T-cell (primary cell): Measurements from ENCODE around the gene KRT28. TPM values are rescaled to one million over a fixed set of nuclear protein-coding genes. Genes with fewer than 3 reads are reported as not detected.

Experiments used
- ATAC-seq, 4 experiments: fragments of 200-7000 bp in 3 of 4; fragments of 150-1000 bp in 1 of 4; cut with Tn5 transposase; replicated peaks in 1 of 4; 1 replicate in 3 of 4; 2 replicates in 1 of 4; pipeline ENCODE4 v1.10.0; 2021; ENCODE audit warnings: moderate library complexity in 3 of 4, mild to moderate bottlenecking in 2 of 4, moderate number of reproducible peaks in 1 of 4
- CTCF ChIA-PET, 2 donors: fragments of 300-600 bp; sonication (Branson Sonifier 250); formaldehyde crosslinking; loops; one replicate each; lab custom pipeline; 2022; ENCODE audit warnings: antibody characterized with exemption in 2 of 2; lab: Charles Lee
- POLR2A ChIA-PET, 2 donors: fragments of 300-600 bp; sonication (Branson Sonifier 250); formaldehyde crosslinking; loops; one replicate each; lab custom pipeline; 2022; ENCODE audit warnings: antibody characterized with exemption in 2 of 2; lab: Charles Lee
- DNase-seq, 35 experiments: peaks; one replicate each; pipeline versions ENCODE4 v3.0.0 to v3.0.0-alpha.2; 2013 to 2023
- H3K27ac ChIP-seq: one replicate; pipeline ENCODE4 v1.5.1; 2013; ENCODE audit warnings: low read length
- H3K27me3 ChIP-seq, 2 experiments: replicated peaks in 1 of 2; 1 replicate in 1 of 2; 2 replicates in 1 of 2; pipeline versions ENCODE4 v1.6.1 to v1.7.0; 2013; ENCODE audit warnings: low read length in 1 of 2, mixed read lengths in 1 of 2; ENCODE audit not compliant: control insufficient read depth in 2 of 2, insufficient read depth in 2 of 2; ENCODE audit errors: extremely low read depth in 1 of 2
- H3K36me3 ChIP-seq, 2 donors: 1 replicate in 1 of 2; 2 replicates in 1 of 2; pipeline versions ENCODE4 v1.6.1 to v1.7.0; 2013; ENCODE audit warnings: low read length in 1 of 2; ENCODE audit not compliant: control insufficient read depth in 2 of 2, insufficient read depth in 1 of 2; ENCODE audit errors: extremely low read depth in 1 of 2
- H3K4me1 ChIP-seq, 2 experiments: 1 replicate in 1 of 2; 2 replicates in 1 of 2; pipeline versions ENCODE4 v1.6.1 to v1.7.0; 2013; ENCODE audit warnings: low read length in 2 of 2, mixed read lengths in 1 of 2; ENCODE audit not compliant: insufficient read depth in 2 of 2, control insufficient read depth in 1 of 2; ENCODE audit errors: extremely low read depth in 1 of 2
- H3K4me3 ChIP-seq, 2 donors: 1 replicate in 1 of 2; 2 replicates in 1 of 2; pipeline versions ENCODE4 v1.5.1 to v1.7.0; 2013; ENCODE audit warnings: mild to moderate bottlenecking in 2 of 2, low read length in 1 of 2, moderate library complexity in 1 of 2; ENCODE audit not compliant: control insufficient read depth in 1 of 2; ENCODE audit errors: extremely low read depth in 1 of 2
- H3K9me3 ChIP-seq: 2 replicates; pipeline ENCODE4 v1.7.0; 2013
- H3K27ac Mint-ChIP-seq, 2 donors: one replicate each; pipeline ENCODE4 v1.8.0; 2020 to 2021; ENCODE audit warnings: mild to moderate bottlenecking in 2 of 2, mixed read lengths in 2 of 2
- H3K27me3 Mint-ChIP-seq, 2 donors: one replicate each; pipeline ENCODE4 v1.8.0; 2021 to 2022; ENCODE audit warnings: mixed read lengths in 2 of 2
- H3K36me3 Mint-ChIP-seq: one replicate; pipeline ENCODE4 v1.8.0; 2021; ENCODE audit warnings: mixed read lengths
- H3K4me1 Mint-ChIP-seq, 3 donors: one replicate each; pipeline ENCODE4 v1.8.0; 2020 to 2022; ENCODE audit warnings: mixed read lengths in 3 of 3, mild to moderate bottlenecking in 1 of 3
- H3K4me3 Mint-ChIP-seq, 3 donors: one replicate each; pipeline ENCODE4 v1.8.0; 2020 to 2022; ENCODE audit warnings: mild to moderate bottlenecking in 3 of 3, mixed read lengths in 3 of 3, moderate library complexity in 3 of 3
- H3K9me3 Mint-ChIP-seq, 3 donors: one replicate each; pipeline ENCODE4 v1.8.0; 2020 to 2022; ENCODE audit warnings: mixed read lengths in 3 of 3
- WGBS: methylation state at CpG from one replicate; pipeline ENCODE4 v1.1.5; 2013; ENCODE audit warnings: missing lambda C conversion rate; ENCODE audit not compliant: insufficient coverage; 5-methylcytosine and 5-hydroxymethylcytosine counted together
- total RNA-seq, 35 experiments: library from RNA in 6 of 35; stranded (reverse) in 6 of 35; fragments of 120-200 nt in 1 of 35; gene quantifications; one replicate each; pipeline versions ENCODE4 v1.2.1 to v1.2.4 and lab custom pipeline; 2013 to 2026

The KRT28 gene
- total RNA-seq, 5 donors from 2014 or later (not counting 1 experiment from before 2014, with no cell fraction given): not detected

DNA sequence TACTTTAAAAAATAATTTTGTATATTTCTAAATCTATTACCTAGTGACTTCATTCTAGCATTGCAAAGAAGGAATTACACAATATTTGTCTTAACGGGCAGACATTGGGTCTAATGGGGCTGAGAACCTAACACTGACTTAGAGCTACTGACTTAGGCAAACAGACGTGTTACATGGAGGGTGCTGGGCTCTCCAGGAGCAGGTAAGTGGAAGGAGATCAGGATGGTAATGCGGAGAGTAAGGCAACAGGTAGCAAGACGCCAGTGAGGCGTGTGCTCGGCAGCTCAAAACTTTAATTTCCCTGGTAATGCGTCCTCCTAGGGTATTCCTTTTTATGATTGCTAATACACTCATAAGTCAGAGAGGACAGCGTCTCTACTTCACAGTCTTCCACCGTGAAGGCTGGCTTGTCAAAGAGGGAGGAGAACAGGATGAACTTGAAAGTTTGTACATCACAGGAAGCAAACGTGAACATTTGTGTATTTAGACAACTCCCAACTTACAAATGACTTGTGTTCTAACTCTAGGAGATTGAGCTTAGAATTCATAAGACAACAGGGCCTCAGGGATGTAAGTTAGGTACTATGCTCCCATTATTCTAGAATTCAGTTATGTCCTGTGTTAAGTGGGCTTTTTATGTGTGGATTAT lies 4.6 kb downstream of the KRT28 start:
- Mint-ChIP-seq H3K27ac (no peak overlapping the region), H3K4me3 (no peak overlapping the region), H3K4me1 (no peaks in the 10 kb centered on the region), H3K27me3 (peaks cover 34 to 50% of the 10 kb centered on the region in 2 donors), H3K36me3 (no peaks in the 10 kb centered on the region), H3K9me3 (no peaks in the 10 kb centered on the region)
- H3K9me3 ChIP-seq: no peaks in the 10 kb centered on the region
- 64% methylated on average over 2 of the region's 10 CpGs for WGBS
- no peaks in the 10 kb centered on the region for H3K36me3 ChIP-seq
- ATAC-seq (no peak), DNase-seq (no peak)
- ChIA-PET POLR2A (no interaction called here), CTCF (no interaction called here)
- H3K27ac ChIP-seq: no peak overlapping the region
- peaks cover 0 to 29% of the 10 kb centered on the region in 2 experiments for H3K27me3 ChIP-seq
- H3K4me1 ChIP-seq: no peaks in the 10 kb centered on the region
- H3K4me3 ChIP-seq: no peak overlapping the region

DNA sequence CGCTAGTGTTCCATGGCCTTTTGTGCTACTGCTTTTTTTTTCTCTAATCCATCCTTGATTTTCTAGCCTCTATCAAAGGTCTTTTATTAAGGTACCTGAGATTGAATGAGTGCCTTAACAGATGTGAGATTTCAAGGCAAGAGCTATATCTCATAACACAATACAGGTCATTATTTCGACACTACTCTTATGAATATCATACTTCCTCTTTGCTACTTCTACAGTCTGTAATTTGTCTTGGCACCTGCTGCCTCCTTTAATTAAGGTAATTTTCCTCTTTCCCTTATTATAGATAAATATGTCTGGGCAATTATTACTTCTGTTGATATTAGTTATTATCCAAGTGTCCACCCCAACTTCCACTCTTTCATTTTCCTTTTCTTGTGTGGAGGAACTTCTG lies 5.3 kb downstream of the KRT28 start:
- Histone ChIP-seq H3K36me3 (no peaks in the 10 kb centered on the region), H3K4me3 (no peak overlapping the region), H3K4me1 (no peaks in the 10 kb centered on the region), H3K27me3 (peaks cover 0 to 27% of the 10 kb centered on the region in 2 experiments), H3K9me3 (no peaks in the 10 kb centered on the region), H3K27ac (no peak overlapping the region)
- ChIA-PET POLR2A (no interaction called here), CTCF (no interaction called here)
- Mint-ChIP-seq H3K27ac (no peak overlapping the region), H3K27me3 (peaks cover 34 to 49% of the 10 kb centered on the region in 2 donors), H3K4me1 (no peaks in the 10 kb centered on the region), H3K4me3 (no peak overlapping the region), H3K9me3 (no peaks in the 10 kb centered on the region), H3K36me3 (no peaks in the 10 kb centered on the region)
- DNase-seq (no peak), ATAC-seq (no peak)
- no CpG with 5 or more reads among the region's 2 CpGs for WGBS

DNA sequence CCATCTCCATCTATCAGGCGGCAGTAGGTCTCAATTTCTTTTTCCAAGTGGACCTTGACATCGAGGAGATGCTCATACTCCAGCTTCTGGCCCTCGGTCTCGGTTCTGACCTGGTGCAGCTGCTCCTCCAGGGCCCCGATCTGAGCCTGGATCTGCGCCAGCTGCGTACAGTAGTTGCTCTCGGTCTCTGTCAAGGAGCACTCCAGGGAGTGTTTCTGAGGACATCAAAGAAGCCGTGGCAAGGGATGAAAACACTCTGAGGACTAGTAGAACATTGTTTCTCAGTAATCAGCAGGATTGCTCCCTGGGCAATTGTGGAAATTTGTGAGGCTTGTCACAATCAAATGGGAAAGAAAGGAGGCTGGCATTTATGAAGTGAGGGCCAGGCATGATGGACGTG lies 5.9 kb downstream of the KRT28 start:
- H3K4me1 Mint-ChIP-seq: no peaks in the 10 kb centered on the region
- no peak overlapping the region for H3K27ac Mint-ChIP-seq
- 79% methylated on average over 9 of the region's 10 CpGs for WGBS
- Histone ChIP-seq H3K4me1 (no peaks in the 10 kb centered on the region), H3K9me3 (no peaks in the 10 kb centered on the region), H3K27ac (no peak overlapping the region), H3K36me3 (no peaks in the 10 kb centered on the region), H3K27me3 (peaks cover 0 to 25% of the 10 kb centered on the region in 2 experiments), H3K4me3 (no peak overlapping the region)
- ChIA-PET POLR2A (no interaction called here), CTCF (no interaction called here)
- no peaks in the 10 kb centered on the region for H3K36me3 Mint-ChIP-seq
- DNase-seq (no peak), ATAC-seq (no peak)
- H3K27me3 Mint-ChIP-seq: peaks cover 29 to 45% of the 10 kb centered on the region in 2 donors
- H3K9me3 Mint-ChIP-seq: no peaks in the 10 kb centered on the region
- no peak overlapping the region for H3K4me3 Mint-ChIP-seq

DNA sequence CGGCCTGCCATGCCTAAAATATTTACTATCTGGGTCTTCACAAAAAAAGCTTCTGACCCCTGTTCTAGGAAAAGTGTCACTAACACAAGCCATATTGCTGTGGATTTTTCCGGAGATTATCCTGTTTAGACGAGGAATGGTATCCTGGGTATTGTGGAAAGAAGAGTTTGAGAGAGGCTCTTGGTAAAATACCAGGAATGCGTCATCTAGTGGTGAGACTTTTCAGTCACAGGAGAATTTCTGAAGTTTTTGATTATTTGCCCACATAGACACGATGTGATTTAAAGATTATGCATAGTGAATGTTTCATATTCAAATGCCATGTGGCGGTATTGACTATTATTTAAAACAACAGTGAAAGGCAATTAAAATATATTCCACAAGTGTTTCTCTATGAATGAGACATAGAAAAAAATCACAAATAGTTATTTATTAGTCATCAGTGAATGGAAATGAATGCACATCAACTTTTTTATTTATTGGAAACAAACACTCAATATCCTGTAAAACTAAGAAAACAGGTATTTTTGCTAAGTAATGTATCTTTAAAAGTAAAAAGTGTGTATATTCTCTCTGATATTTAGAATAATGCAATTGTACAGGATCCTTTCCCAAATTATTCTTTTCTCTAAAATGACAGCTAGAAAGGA lies 7.8 kb downstream of the KRT28 start:
- Histone ChIP-seq H3K4me1 (no peaks in the 10 kb centered on the region), H3K27me3 (peaks cover 0 to 18% of the 10 kb centered on the region in 2 experiments), H3K9me3 (no peaks in the 10 kb centered on the region), H3K4me3 (no peak overlapping the region), H3K27ac (no peak overlapping the region), H3K36me3 (no peaks in the 10 kb centered on the region)
- peak in 1 of 35 experiments; percentile 17 for DNase-seq
- Mint-ChIP-seq H3K4me3 (no peak overlapping the region), H3K4me1 (no peaks in the 10 kb centered on the region), H3K36me3 (no peaks in the 10 kb centered on the region), H3K27me3 (peaks cover 26 to 39% of the 10 kb centered on the region in 2 donors), H3K9me3 (no peaks in the 10 kb centered on the region), H3K27ac (no peak overlapping the region)
- WGBS: 45% methylated on average over 3 of the region's 6 CpGs
- POLR2A ChIA-PET: interaction anchor here in 1 of 2 donors (0.5 kb wide), 1 partner anchor 884 kb away, joined by 6 read pairs; no protein-coding TSS in a partner anchor
- no peak for ATAC-seq
- CTCF ChIA-PET: interaction anchor here in 1 of 2 donors (0.6 kb wide), 1 partner anchor 873 kb away, joined by 3 read pairs; no protein-coding TSS in a partner anchor

DNA sequence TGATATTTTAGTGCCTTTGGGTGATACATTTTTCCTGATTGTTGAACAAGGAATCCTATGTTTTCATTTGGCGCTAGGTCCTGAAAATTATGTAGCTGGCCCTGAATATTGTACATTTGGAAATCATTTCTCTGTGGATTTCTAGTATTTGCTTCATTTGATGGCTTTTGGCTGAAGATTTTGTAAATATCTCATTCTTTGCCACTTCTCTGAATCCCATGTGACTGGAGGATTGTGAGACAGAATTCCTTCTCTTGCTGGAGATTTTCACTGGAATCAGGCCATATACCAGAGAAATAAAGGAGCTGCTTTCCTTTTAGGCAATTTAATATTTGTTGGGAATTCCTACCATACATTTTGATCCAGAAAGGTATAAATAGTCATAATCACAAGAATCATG lies 8.6 kb downstream of the KRT28 start:
- no peaks in the 10 kb centered on the region for H3K9me3 Mint-ChIP-seq
- no peaks in the 10 kb centered on the region for H3K4me1 Mint-ChIP-seq
- H3K9me3 ChIP-seq: no peaks in the 10 kb centered on the region
- ChIA-PET POLR2A (interaction anchor here in 1 of 2 donors (0.6 kb wide), 1 partner anchor 233 kb away, joined by 4 read pairs; no protein-coding TSS in a partner anchor), CTCF (interaction anchor here (0.6 to 0.7 kb wide), 4 partner anchors 22 to 492 kb away, joined by 6 to 14 read pairs (median 8); no protein-coding TSS in a partner anchor)
- no peaks in the 10 kb centered on the region for H3K4me1 ChIP-seq
- H3K4me3 Mint-ChIP-seq: no peak overlapping the region
- no peak overlapping the region for H3K4me3 ChIP-seq
- H3K27me3 ChIP-seq: peaks cover 0 to 16% of the 10 kb centered on the region in 2 experiments
- ATAC-seq (no peak), DNase-seq (no peak)
- WGBS: 100% methylated on average over 1 of the region's 1 CpG
- peaks cover 21 to 31% of the 10 kb centered on the region in 2 donors for H3K27me3 Mint-ChIP-seq
- H3K27ac ChIP-seq: no peak overlapping the region
- H3K27ac Mint-ChIP-seq: no peak overlapping the region
- no peaks in the 10 kb centered on the region for H3K36me3 Mint-ChIP-seq
- H3K36me3 ChIP-seq: no peaks in the 10 kb centered on the region

DNA sequence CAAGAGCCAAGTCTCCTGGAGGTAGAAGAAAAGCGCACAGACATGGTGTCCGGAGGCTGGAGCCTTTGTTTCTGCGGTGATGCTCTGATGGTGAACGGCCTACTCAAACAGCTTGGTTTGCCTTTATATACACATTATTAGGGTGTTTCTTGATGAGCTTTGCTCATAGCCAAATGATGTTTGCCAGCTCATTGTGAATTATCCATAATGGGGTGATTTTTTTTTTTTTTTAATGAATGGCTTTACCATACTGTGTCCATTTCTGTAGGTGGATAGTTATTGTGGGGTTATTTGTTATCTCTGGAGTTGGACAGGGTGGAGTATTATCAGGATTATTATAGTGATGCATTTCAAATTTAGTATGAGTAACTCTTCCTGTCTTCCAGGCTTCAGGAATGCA lies 17.3 kb downstream of the KRT28 start, which contains the start of gene KRT27:
TSS of gene KRT27 (minus strand) at position 101 of the 400 bp plus-strand sequence. CDS start at position 44, 57 bp downstream.
- CTCF ChIA-PET: interaction anchor here in 1 of 2 donors (0.7 kb wide), 1 partner anchor 80 kb away, joined by 3 read pairs; no protein-coding TSS in a partner anchor
- ATAC-seq (no peak), DNase-seq (no peak)
- Mint-ChIP-seq H3K27ac (no peak within 1 kb of the TSS), H3K9me3 (no peaks in the 10 kb centered on the region), H3K4me1 (peaks cover 0 to 8% (median 2%) of the 10 kb centered on the region in 3 donors), H3K27me3 (peaks cover 35 to 55% of the 10 kb centered on the region in 2 donors), H3K4me3 (no peak within 1 kb of the TSS), H3K36me3 (no peaks in the 10 kb centered on the region)
- no peaks in the 10 kb centered on the region for H3K9me3 ChIP-seq
- H3K27me3 ChIP-seq: peaks cover 8 to 29% of the 10 kb centered on the region in 2 experiments
- POLR2A ChIA-PET: interaction anchor here in 1 of 2 donors (0.6 kb wide), 1 partner anchor 847 kb away, joined by 3 read pairs; no protein-coding TSS in a partner anchor
- WGBS: no CpG with 5 or more reads among the region's 4 CpGs
- no peak within 1 kb of the TSS for H3K4me3 ChIP-seq
- no peak within 1 kb of the TSS for H3K27ac ChIP-seq
- H3K36me3 ChIP-seq: no peaks in the 10 kb centered on the region
- peaks cover 0 to 4% of the 10 kb centered on the region in 2 experiments for H3K4me1 ChIP-seq
